Measurements from ENCODE around the gene PLCB4.
A peak's percentile ranks its signal among the peaks of the same experiment; 100 is the strongest.

Gene PLCB4

GRCh38 chr20:9062066-9062465, 6.8 kb upstream of the PLCB4 start:
- no peak for DNase-seq

GRCh38 chr20:9066191-9066590, 2.7 kb upstream of the PLCB4 start:
- DNase-seq, result no peak

- peak; percentile 16 for DNase-seq
These were observed 570 bp upstream of the PLCB4 start for GRCh38 chr20:9068233-9068801.

GRCh38 chr20:9070304-9070703, 1.4 kb downstream of the PLCB4 start:
- DNase-seq, result no peak

- DNase-seq, result no peak
These were observed 3.3 kb downstream of the PLCB4 start for GRCh38 chr20:9071976-9072726.

- DNase-seq, result no peak
These were observed 4.1 kb downstream of the PLCB4 start for GRCh38 chr20:9072861-9073500.

- no peak for DNase-seq
These were observed 6.6 kb downstream of the PLCB4 start for GRCh38 chr20:9075264-9076095.

- no peak for DNase-seq
These were observed 7.6 kb downstream of the PLCB4 start for GRCh38 chr20:9076440-9076839.

GRCh38 chr20:9078826-9079731, 10.2 kb downstream of the PLCB4 start:
- no peak for DNase-seq

GRCh38 chr20:9081423-9081966, 12.6 kb downstream of the PLCB4 start:
- DNase-seq, result no peak

GRCh38 chr20:9082741-9083140, 13.9 kb downstream of the PLCB4 start:
- DNase-seq, result no peak

GRCh38 chr20:9087531-9088217, 18.8 kb downstream of the PLCB4 start:
- DNase-seq, result no peak

GRCh38 chr20:9088556-9088955, 19.7 kb downstream of the PLCB4 start:
- DNase-seq, result no peak

- no peak for DNase-seq
These were observed 23.2 kb downstream of the PLCB4 start for GRCh38 chr20:9092113-9092512.

GRCh38 chr20:9092655-9093054, 23.8 kb downstream of the PLCB4 start:
- DNase-seq, result no peak

GRCh38 chr20:9093218-9093957, 24.5 kb downstream of the PLCB4 start:
- DNase-seq, result no peak

- DNase-seq, result peak; percentile 12
These were observed 30.5 kb downstream of the PLCB4 start for GRCh38 chr20:9099372-9099771.

GRCh38 chr20:9100691-9101090, 31.8 kb downstream of the PLCB4 start:
- no peak for DNase-seq

- no peak for DNase-seq
These were observed 33.6 kb downstream of the PLCB4 start for GRCh38 chr20:9102456-9102855.

GRCh38 chr20:9103955-9104354, 35.1 kb downstream of the PLCB4 start:
- no peak for DNase-seq

GRCh38 chr20:9108260-9108659, 39.4 kb downstream of the PLCB4 start:
- no peak for DNase-seq
